ENCODE data around the gene ITGB3BP. TPM values are rescaled to one million over a fixed set of nuclear protein-coding genes. Genes with fewer than 3 reads are reported as not detected.

Gene ITGB3BP
- total RNA-seq, 1 experiment from 2014 or later: 50.2 TPM

- no peaks in the 10 kb centered on the region for H3K27me3 Mint-ChIP-seq (ENCODE audit: low read depth)
- no peak overlapping the region for H3K27ac Mint-ChIP-seq
- ChIA-PET POLR2A (no interaction called here), CTCF (interaction anchor here (1.3 to 2.0 kb wide), 2 partner anchors 9 to 11 kb away, joined by 6 to 7 read pairs; no protein-coding TSS in a partner anchor)
- no peaks in the 10 kb centered on the region for H3K36me3 Mint-ChIP-seq
- H3K4me1 Mint-ChIP-seq: no peaks in the 10 kb centered on the region
- 0 out of 2 replicates have a peak, but pooled peaks cover 1% of the 10 kb centered on the region for H3K9me3 Mint-ChIP-seq
- ATAC-seq: no peak
- no peak overlapping the region for H3K4me3 Mint-ChIP-seq
- DNase-seq (ENCODE audit: low spot score): no peak
- TF ChIP-seq CDX4 (CRISPR knock-in tag; IDR thresholded peaks at IDR 0.05; ENCODE audit: borderline replicate concordance) (no peak), MAX (CRISPR knock-in tag; IDR thresholded peaks at IDR 0.05) (no peak), OVOL2 (CRISPR knock-in tag; IDR thresholded peaks at IDR 0.05; ENCODE audit: borderline replicate concordance) (no peak), AR (CRISPR knock-in tag; IDR thresholded peaks at IDR 0.05) (no peak), ZNF263 (CRISPR knock-in tag; IDR thresholded peaks at IDR 0.05; ENCODE audit: low read depth) (no peak), GTF2I (CRISPR knock-in tag; conservative IDR thresholded peaks at IDR 0.05) (no peak), TP53 (CRISPR knock-in tag; IDR thresholded peaks at IDR 0.05) (no peak), ETV6 (CRISPR knock-in tag; IDR thresholded peaks at IDR 0.05) (no peak), AFF4 (CRISPR knock-in tag; IDR thresholded peaks at IDR 0.05; ENCODE audit: borderline replicate concordance) (no peak), E2F1 (CRISPR knock-in tag; IDR thresholded peaks at IDR 0.05) (no peak), ZNF512 (CRISPR knock-in tag; IDR thresholded peaks at IDR 0.05; ENCODE audit: borderline replicate concordance) (no peak), NFYB (CRISPR knock-in tag; conservative IDR thresholded peaks at IDR 0.05; ENCODE audit: low read depth) (no peak), MYBL2 (CRISPR knock-in tag; IDR thresholded peaks at IDR 0.05) (no peak), EMX1 (CRISPR knock-in tag; IDR thresholded peaks at IDR 0.05) (no peak), GABPB1 (CRISPR knock-in tag; IDR thresholded peaks at IDR 0.05) (no peak)
Measured at GRCh38 chr1:63548877-63549276, 25.9 kb upstream of the ITGB3BP start.

- ChIA-PET CTCF (interaction anchor here (1.3 to 2.0 kb wide), 2 partner anchors 9 to 10 kb away, joined by 6 to 7 read pairs; no protein-coding TSS in a partner anchor), POLR2A (no interaction called here)
- no peak overlapping the region for H3K27ac Mint-ChIP-seq
- DNase-seq (ENCODE audit: low spot score) (no peak), ATAC-seq (no peak)
- H3K4me3 Mint-ChIP-seq: no peak overlapping the region
- H3K9me3 Mint-ChIP-seq: no peaks in the 10 kb centered on the region
- H3K4me1 Mint-ChIP-seq: no peaks in the 10 kb centered on the region
- H3K27me3 Mint-ChIP-seq (ENCODE audit: low read depth): no peaks in the 10 kb centered on the region
- no peaks in the 10 kb centered on the region for H3K36me3 Mint-ChIP-seq
- no peak for TF ChIP-seq MAX (CRISPR knock-in tag; IDR thresholded peaks at IDR 0.05)
- no peak for TF ChIP-seq ZNF281 (CRISPR knock-in tag; IDR thresholded peaks at IDR 0.05)
- no peak for TF ChIP-seq ERG (CRISPR knock-in tag; IDR thresholded peaks at IDR 0.05)
- TF ChIP-seq JAZF1 (CRISPR knock-in tag; IDR thresholded peaks at IDR 0.05): no peak
- no peak for TF ChIP-seq PRRX2 (CRISPR knock-in tag; IDR thresholded peaks at IDR 0.05)
Measured at GRCh38 chr1:63548303-63548702, 25.3 kb upstream of the ITGB3BP start.
